NCI-H2107 (cell line): Measurements from ENCODE around the gene UBE3A.
"Not testable (repeated sequence)": the region's sequence is repeated elsewhere in the genome, so short reads cannot be mapped to it uniquely, and the experiment has no call there.

ENCODE experiments used
- DNase-seq: peaks from one replicate; lab custom pipeline; 2025; lab: John Stamatoyannopoulos, UW

The UBE3A gene

GRCh38 chr15:25438601-25439368 lies at the start of gene UBE3A:
Gene UBE3A (minus strand): TSS chr15:25439024. CDS start chr15:25409107, 29,917 bp downstream.
- DNase-seq, result peak; percentile 73

GRCh38 chr15:25487226-25487884 lies 48.5 kb upstream of the UBE3A start:
- no peak for DNase-seq

- DNase-seq, result no peak
Measured at GRCh38 chr15:25486051-25486450, 47.2 kb upstream of the UBE3A start.

GRCh38 chr15:25481208-25481859 lies 42.5 kb upstream of the UBE3A start:
- no peak for DNase-seq

GRCh38 chr15:25478313-25478712 lies 39.5 kb upstream of the UBE3A start:
- DNase-seq, result no peak

- DNase-seq, result no peak
Measured at GRCh38 chr15:25477816-25478215, 39.0 kb upstream of the UBE3A start.

GRCh38 chr15:25474251-25474650 lies 35.4 kb upstream of the UBE3A start:
- no peak for DNase-seq

GRCh38 chr15:25470230-25470629 lies 31.4 kb upstream of the UBE3A start:
- no peak for DNase-seq

GRCh38 chr15:25469377-25469776 lies 30.6 kb upstream of the UBE3A start:
- DNase-seq, result no peak

GRCh38 chr15:25468611-25469010 lies 29.8 kb upstream of the UBE3A start:
- no peak for DNase-seq

GRCh38 chr15:25465835-25466234 lies 27.0 kb upstream of the UBE3A start:
- no peak for DNase-seq

GRCh38 chr15:25464784-25465183 lies 26.0 kb upstream of the UBE3A start:
- no peak for DNase-seq

GRCh38 chr15:25464383-25464782 lies 25.6 kb upstream of the UBE3A start:
- no peak for DNase-seq

- DNase-seq, result no peak
Measured at GRCh38 chr15:25456196-25456595, 17.4 kb upstream of the UBE3A start.

GRCh38 chr15:25455226-25455625 lies 16.4 kb upstream of the UBE3A start:
- DNase-seq, result no peak

- DNase-seq, result no peak
Measured at GRCh38 chr15:25454771-25455170, 15.9 kb upstream of the UBE3A start.

- not testable (repeated sequence) for DNase-seq
Measured at GRCh38 chr15:25453246-25453645, 14.4 kb upstream of the UBE3A start.

GRCh38 chr15:25451501-25451900 lies 12.7 kb upstream of the UBE3A start:
- no peak for DNase-seq

- DNase-seq, result no peak
Measured at GRCh38 chr15:25450163-25450562, 11.3 kb upstream of the UBE3A start.

- no peak for DNase-seq
Measured at GRCh38 chr15:25446076-25446475, 7.3 kb upstream of the UBE3A start.

- DNase-seq, result no peak
Measured at GRCh38 chr15:25445412-25445811, 6.6 kb upstream of the UBE3A start.

GRCh38 chr15:25441111-25441510 lies 2.3 kb upstream of the UBE3A start:
- DNase-seq, result no peak

- no peak for DNase-seq
Measured at GRCh38 chr15:25439369-25439836, 579 bp upstream of the UBE3A start.
